Neural progenitor cell (in vitro differentiated cells): Measurements from ENCODE around the gene COG2. TPM values are rescaled to one million over a fixed set of nuclear protein-coding genes. Genes with fewer than 3 reads are reported as not detected.

Experiments used
- DNase-seq: peaks from one replicate; pipeline ENCODE4 v3.0.0-alpha.2; 2016; ENCODE audit warnings: low spot score
- H2AFZ ChIP-seq: fragments of 200-600 bp; sonication (generic); replicated peaks from 2 replicates; pipeline ENCODE4 v1.6.1; 2016; ENCODE audit warnings: antibody characterized with exemption
- H3F3A ChIP-seq: fragments of 200-600 bp; sonication (generic); 2 replicates; pipeline ENCODE4 v1.6.1; 2016; ENCODE audit warnings: antibody characterized with exemption, low read depth
- H3K27ac ChIP-seq: fragments of 200-600 bp; sonication (generic); 2 replicates; pipeline ENCODE4 v1.5.1; 2016; ENCODE audit warnings: mild to moderate bottlenecking
- H3K27me3 ChIP-seq: fragments of 200-600 bp; sonication (generic); 2 replicates; pipeline ENCODE4 v1.6.1; 2016; ENCODE audit warnings: mild to moderate bottlenecking, moderate library complexity
- H3K36me3 ChIP-seq: fragments of 200-600 bp; sonication (generic); 2 replicates; pipeline ENCODE4 v1.5.1; 2016
- H3K4me1 ChIP-seq: fragments of 200-600 bp; sonication (generic); 2 replicates; pipeline ENCODE4 v1.6.1; 2016; ENCODE audit warnings: mixed run types
- H3K4me2 ChIP-seq: fragments of 200-600 bp; sonication (generic); 2 replicates; pipeline ENCODE4 v1.6.1; 2016
- H3K4me3 ChIP-seq: fragments of 200-600 bp; sonication (generic); 2 replicates; pipeline ENCODE4 v1.5.1; 2016
- H3K79me2 ChIP-seq: fragments of 200-600 bp; sonication (generic); 2 replicates; pipeline ENCODE4 v1.6.1; 2016; ENCODE audit warnings: low read depth
- H3K9ac ChIP-seq: fragments of 200-600 bp; sonication (generic); 2 replicates; pipeline ENCODE4 v1.6.1; 2016
- H3K9me3 ChIP-seq: fragments of 200-600 bp; sonication (generic); 2 replicates; pipeline ENCODE4 v1.5.1; 2016; ENCODE audit warnings: low read depth
- H4K20me1 ChIP-seq: fragments of 200-600 bp; sonication (generic); 2 replicates; pipeline ENCODE4 v1.6.1; 2016; ENCODE audit warnings: low read depth
- H3K27ac Mint-ChIP-seq: 3 replicates; pipeline ENCODE4 v1.8.0; 2021; ENCODE audit warnings: mixed read lengths
- H3K27me3 Mint-ChIP-seq: 2 replicates; pipeline ENCODE4 v1.8.0; 2022; ENCODE audit warnings: low read depth, mild to moderate bottlenecking, inconsistent platforms, moderate library complexity, mixed read lengths; ENCODE audit not compliant: insufficient read depth
- H3K36me3 Mint-ChIP-seq: 3 replicates; pipeline ENCODE4 v1.8.0; 2021; ENCODE audit warnings: mixed read lengths
- H3K4me1 Mint-ChIP-seq: 3 replicates; pipeline ENCODE4 v1.8.0; 2021; ENCODE audit warnings: mixed read lengths
- H3K4me3 Mint-ChIP-seq: 3 replicates; pipeline ENCODE4 v1.8.0; 2021; ENCODE audit warnings: mild to moderate bottlenecking, moderate library complexity, mixed read lengths
- H3K9me3 Mint-ChIP-seq: 3 replicates; pipeline ENCODE4 v1.8.0; 2020; ENCODE audit warnings: mixed read lengths
- CTCF ChIP-seq: fragments of 200-600 bp; sonication (generic); IDR thresholded peaks from 2 replicates; pipeline ENCODE4 v1.5.1; 2017; ENCODE audit warnings: antibody characterized with exemption, mild to moderate bottlenecking
- EZH2 ChIP-seq: fragments of 200-600 bp; sonication (generic); IDR thresholded peaks from 2 replicates; pipeline ENCODE4 v1.6.1; 2017; ENCODE audit warnings: antibody characterized with exemption, mild to moderate bottlenecking, moderate library complexity
- EZH2phosphoT487 ChIP-seq: fragments of 200-600 bp; sonication (generic); IDR thresholded peaks from 2 replicates; pipeline ENCODE4 v1.6.1; 2017; ENCODE audit warnings: antibody characterized with exemption
- total RNA-seq: library from RNA; depleted of rRNA; stranded (reverse); fragments of >200 nt; gene quantifications from 2 replicates; pipeline ENCODE4 v1.2.3, GENCODE V29; 2015; ENCODE audit warnings: low replicate concordance

The COG2 gene
- total RNA-seq, 1 donor from 2014 or later, result 38.9 TPM

- Histone ChIP-seq H2AFZ (no peak overlapping the region), H3K27me3 (no peaks in the 10 kb centered on the region), H3F3A (no peaks in the 10 kb centered on the region), H3K36me3 (no peaks in the 10 kb centered on the region), H3K9me3 (no peaks in the 10 kb centered on the region), H3K27ac (no peak overlapping the region), H3K4me1 (peaks cover 7% of the 10 kb centered on the region), H3K4me3 (no peak overlapping the region), H4K20me1 (no peaks in the 10 kb centered on the region), H3K79me2 (no peaks in the 10 kb centered on the region), H3K9ac (no peak overlapping the region), H3K4me2 (no peak overlapping the region)
- H3K36me3 Mint-ChIP-seq, result no peaks in the 10 kb centered on the region
- DNase-seq, result no peak
- peaks cover 10% of the 10 kb centered on the region for H3K27me3 Mint-ChIP-seq
- H3K27ac Mint-ChIP-seq, result peak overlapping the region; percentile 63
- no peak for TF ChIP-seq EZH2phosphoT487
- TF ChIP-seq CTCF, result no peak
- peaks cover 30% of the 10 kb centered on the region for H3K4me1 Mint-ChIP-seq
- no peak overlapping the region for H3K4me3 Mint-ChIP-seq
- no peaks in the 10 kb centered on the region for H3K9me3 Mint-ChIP-seq
Measured at GRCh38 chr1:230706887-230707731, 64.8 kb downstream of the COG2 start.

- no peaks in the 10 kb centered on the region for H4K20me1 ChIP-seq
- no peaks in the 10 kb centered on the region for H3K9me3 ChIP-seq
- Mint-ChIP-seq H3K27ac (peak overlapping the region; percentile 90), H3K9me3 (no peaks in the 10 kb centered on the region), H3K4me1 (peaks cover 21% of the 10 kb centered on the region), H3K36me3 (no peaks in the 10 kb centered on the region), H3K4me3 (no peak overlapping the region), H3K27me3 (peaks cover 10% of the 10 kb centered on the region)
- no peak overlapping the region for H3K27ac ChIP-seq
- no peak overlapping the region for H3K4me2 ChIP-seq
- no peaks in the 10 kb centered on the region for H3K79me2 ChIP-seq
- no peak overlapping the region for H2AFZ ChIP-seq
- H3K27me3 ChIP-seq, result no peaks in the 10 kb centered on the region
- no peak overlapping the region for H3K9ac ChIP-seq
- H3K4me3 ChIP-seq, result no peak overlapping the region
- no peaks in the 10 kb centered on the region for H3K36me3 ChIP-seq
- no peak for DNase-seq
- H3F3A ChIP-seq, result no peaks in the 10 kb centered on the region
- peaks cover under 1% of the 10 kb centered on the region for H3K4me1 ChIP-seq
- TF ChIP-seq CTCF (no peak), EZH2phosphoT487 (no peak), EZH2 (no peak)
Measured at GRCh38 chr1:230707732-230708630, 65.7 kb downstream of the COG2 start.

GRCh38 chr1:230708631-230709580 lies 66.6 kb downstream of the COG2 start:
- Histone ChIP-seq H3K4me2 (no peak overlapping the region), H3K27me3 (no peaks in the 10 kb centered on the region), H3K36me3 (no peaks in the 10 kb centered on the region), H2AFZ (no peak overlapping the region), H3K27ac (no peak overlapping the region), H3K9me3 (no peaks in the 10 kb centered on the region), H4K20me1 (no peaks in the 10 kb centered on the region), H3K79me2 (no peaks in the 10 kb centered on the region), H3K9ac (no peak overlapping the region), H3K4me3 (no peak overlapping the region), H3K4me1 (peaks cover 4% of the 10 kb centered on the region), H3F3A (no peaks in the 10 kb centered on the region)
- Mint-ChIP-seq H3K4me1 (peaks cover 17% of the 10 kb centered on the region), H3K27me3 (peaks cover 14% of the 10 kb centered on the region), H3K9me3 (no peaks in the 10 kb centered on the region), H3K36me3 (no peaks in the 10 kb centered on the region), H3K27ac (peak overlapping the region; percentile 90), H3K4me3 (no peak overlapping the region)
- TF ChIP-seq EZH2, result no peak
- no peak for TF ChIP-seq EZH2phosphoT487
- TF ChIP-seq CTCF, result no peak
- no peak for DNase-seq
